ENCODE results near the gene TSPAN4.

Gene TSPAN4

DNA sequence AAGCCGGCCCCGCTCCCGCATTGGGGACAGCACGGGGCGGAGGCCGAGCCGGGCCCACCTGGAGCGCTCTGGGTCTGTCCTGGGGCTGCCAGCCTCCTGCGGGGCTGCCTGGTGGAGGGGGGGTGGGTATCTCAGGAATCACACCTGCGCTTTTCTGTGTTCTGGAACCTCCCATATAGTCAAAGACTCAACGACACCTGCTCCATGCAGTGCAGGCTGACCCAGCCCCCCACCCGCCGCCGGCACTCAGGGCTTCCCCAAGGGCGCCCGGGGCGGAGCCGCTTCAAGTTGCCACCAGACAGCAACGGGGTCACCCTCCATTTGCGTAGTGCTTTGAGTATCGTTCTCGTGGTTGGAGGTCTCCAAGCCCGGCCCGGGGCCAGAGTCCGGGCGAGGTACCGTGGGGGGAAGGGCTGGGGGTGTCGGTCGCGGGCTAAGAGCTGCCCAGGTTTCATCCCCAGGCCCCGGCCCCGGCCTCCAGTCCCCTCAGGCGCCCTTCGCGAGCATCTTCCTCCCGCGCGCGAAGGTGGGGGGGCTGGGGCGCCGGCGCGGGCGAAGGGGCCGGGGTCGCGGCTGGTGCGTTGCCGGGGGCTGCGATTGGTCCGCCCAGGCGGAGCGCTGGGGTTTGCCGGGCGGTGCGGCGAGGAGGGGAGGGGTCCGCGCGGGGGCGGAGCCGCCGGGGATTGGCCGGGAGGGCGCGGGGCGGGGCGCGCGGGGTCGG, 6.6 kb downstream of the TSPAN4 start:
- DNase-seq (ENCODE audit: low read depth in 3 of 3) = peak in 1 of 3 experiments; percentile 50

DNA sequence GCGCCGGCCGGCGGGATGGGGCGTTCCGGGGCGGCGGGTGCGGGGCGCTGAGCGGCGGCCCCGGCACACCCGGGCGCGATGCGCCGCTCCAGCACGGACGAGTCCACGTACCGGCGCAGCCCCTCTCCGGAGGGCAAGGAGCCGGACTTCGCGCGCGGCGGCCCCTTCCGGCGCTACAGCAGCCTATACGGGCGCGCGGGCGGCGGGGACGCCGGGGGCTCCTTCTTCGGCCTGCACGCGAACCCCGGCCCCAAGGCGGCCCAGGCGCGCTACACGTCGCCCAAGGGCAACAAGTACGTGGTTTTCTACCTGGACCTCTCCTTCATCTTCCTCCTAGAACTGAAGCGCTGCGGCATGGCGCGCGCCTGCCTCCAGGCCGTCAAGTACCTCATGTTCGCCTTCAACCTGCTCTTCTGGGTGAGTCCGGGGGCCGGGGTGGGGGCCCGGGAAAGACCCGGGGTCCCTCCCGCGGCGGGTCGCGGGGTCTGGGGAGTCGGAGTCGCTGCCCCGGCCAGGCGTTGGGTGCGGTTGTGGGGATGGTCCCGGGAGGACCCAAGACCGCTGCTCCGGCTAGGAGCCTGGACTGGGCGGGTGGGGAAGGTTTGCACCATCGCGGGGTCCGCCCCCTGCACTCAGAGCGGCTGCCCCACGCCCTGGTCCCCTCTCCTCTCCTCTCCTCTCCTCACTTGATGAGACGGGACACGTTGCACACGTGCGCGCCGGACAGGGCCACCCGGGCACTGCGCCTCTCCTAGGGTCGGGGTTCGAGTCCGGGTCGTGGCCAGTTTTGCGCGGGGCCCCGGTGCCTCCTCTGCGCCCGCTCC, 7.5 kb downstream of the TSPAN4 start:
- DNase-seq (ENCODE audit: low read depth in 3 of 3) = no peak

DNA sequence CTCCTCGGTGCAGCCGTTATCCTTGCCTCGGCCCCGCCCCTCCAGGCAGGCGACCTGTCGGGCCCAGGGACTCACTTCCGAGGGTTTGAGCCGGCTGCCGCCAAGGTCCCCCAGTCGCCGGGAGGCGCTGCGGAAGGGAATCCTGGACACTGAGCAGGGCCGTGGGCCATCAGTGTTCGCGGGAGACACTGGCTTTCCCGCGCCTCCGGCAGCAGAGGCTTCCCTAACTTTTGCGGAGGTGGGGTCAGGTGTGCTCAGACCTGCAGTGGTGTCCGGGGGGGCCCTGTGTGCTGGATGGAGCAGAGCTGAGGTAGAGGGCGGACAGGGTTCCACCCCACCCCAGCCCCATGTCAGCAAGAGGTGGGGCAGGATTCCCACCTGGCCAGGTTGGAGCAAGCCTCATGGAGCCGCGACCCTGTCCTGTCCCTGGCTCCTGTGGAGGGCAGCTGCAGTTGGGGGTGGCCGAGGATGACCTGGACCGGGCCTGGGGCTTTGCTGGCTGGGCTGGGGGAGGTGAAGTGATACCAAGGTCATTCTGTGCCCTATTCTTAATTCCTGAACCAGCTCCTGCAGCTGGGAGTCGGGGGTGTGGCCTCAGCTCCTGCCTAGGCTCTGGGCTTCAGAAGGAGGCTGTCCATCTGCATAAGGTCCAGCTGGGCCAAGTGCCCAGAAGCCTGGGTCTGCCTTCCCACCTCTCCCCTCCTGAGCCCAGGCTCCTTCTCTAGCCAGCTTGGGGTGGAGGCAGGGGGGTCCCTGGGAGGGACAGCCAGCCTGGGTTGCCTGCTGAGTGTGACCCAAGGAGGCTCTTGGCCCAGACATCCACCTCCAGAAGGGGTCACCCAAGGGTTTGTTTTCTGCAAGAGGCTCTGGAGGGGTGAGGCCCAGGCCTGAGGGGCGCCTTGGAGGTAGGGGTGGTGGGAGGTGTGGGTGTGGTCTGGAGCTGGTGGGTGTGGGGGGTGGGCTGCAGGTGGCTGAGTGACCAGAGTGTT, 8.4 kb downstream of the TSPAN4 start:
- no peak for DNase-seq (ENCODE audit: low read depth in 3 of 3)

DNA sequence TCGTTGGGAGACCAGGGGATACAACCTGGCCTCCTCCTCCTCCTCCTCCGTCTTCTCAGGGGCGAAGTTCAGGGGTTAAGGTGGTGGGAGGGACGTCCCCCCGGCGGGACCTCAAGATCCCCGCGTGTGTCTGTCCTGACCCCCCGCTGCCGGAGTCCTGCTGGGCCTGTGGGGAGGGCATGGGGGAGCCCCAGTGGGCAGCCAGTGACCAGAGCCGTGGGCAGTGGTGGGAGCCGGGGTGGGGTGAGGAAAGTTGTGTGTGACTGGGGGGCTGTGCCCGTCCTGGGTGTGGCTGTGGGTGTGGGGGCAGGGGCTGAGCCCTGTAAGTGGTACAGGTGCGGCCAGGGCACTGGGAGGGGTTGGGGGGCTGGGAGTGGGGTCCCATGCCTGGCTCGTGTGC, 10.1 kb downstream of the TSPAN4 start:
- DNase-seq (ENCODE audit: low read depth in 3 of 3) = no peak

DNA sequence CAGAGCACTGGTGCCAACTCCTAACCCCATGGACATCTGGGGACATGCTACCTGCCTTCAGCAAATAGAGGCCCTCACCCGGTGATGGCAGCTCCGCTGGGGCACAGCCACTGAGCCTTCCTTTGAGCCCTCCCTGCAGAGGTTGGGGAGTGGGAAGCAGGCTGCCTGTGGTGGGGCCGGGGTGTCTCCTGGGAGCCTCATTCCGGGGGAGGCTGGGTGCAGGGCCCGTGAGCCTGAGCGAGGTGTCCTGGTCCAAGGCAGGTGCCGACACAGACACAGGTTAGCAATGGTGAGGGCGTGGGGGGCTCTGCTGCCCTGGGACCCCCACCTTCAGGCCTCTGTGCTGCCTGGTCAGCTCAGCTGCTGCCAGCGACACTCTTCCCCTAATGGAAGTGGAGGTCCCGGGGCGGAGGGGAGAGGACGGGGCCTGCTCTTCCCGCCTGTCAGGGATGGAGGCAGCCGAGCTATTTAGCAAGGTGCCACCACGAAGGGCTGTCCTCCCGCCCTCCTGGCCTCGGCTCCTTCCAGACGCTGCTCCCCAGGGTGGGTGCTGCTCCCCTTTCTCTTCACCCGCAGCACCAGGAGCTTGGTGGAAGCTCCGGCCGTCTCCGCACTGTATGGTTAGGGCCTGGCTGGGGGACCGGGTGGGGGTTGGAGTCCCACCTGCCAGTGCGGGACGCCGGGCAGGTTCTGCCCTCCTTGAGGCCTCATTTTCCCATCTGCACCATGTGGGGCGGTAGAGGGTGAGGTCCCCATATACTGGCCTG, 11.2 kb downstream of the TSPAN4 start:
- no peak for DNase-seq (ENCODE audit: low read depth in 3 of 3)

DNA sequence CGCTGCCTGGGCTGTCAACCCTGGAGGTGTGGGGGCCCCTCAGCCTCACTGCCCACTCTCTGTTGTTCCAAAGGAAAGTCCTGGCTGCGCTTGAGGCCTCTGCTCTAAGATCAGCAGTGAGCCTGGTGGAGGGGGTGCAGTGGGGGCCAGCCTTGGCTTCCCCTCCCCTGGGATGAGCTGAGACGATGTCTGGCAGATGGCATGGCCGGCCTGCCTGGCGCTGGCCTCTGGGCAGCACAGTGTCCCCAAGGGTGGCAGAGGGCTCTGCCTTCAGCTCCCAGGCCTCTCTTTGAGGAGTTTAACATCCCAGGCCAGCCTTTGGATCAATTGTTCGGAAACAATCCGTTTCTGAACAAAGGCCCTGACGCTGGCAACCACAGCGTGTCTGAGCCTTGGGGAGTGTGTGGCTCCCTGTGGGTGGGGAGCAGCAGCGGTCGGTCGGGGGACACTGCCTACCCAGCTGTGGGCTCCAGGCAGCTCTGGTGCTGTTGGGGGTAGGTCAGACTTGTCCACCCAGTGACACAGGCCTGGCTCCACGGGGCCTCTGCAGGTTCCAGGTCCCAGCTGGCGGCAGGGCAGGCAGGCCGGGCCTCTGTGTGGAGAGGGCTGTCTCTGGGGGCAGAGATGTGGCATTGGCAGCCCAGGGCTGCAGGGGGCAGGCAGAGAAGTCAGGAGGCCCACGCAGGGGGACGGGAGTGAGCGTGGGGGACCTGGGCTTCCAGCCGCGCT, 12.1 kb downstream of the TSPAN4 start:
- no peak for DNase-seq (ENCODE audit: low read depth in 3 of 3)

DNA sequence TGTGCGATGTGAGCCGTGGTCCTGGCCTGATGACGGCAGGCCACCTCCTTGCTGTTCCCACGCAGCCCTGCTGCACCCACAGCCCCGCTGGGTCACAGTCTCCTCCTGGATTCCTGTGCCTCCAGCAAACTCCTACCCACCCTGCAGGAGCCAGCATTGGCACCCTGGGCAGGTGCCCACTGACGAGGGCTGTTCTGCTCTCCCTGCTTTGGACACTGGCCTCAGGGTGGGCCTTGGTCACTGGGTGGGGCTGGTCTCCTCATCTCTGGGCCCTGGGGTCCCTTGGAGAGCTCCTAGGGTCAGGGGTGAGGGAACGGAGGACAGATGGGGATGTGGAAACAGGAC, 12.7 kb downstream of the TSPAN4 start:
- no peak for DNase-seq (ENCODE audit: low read depth in 3 of 3)

DNA sequence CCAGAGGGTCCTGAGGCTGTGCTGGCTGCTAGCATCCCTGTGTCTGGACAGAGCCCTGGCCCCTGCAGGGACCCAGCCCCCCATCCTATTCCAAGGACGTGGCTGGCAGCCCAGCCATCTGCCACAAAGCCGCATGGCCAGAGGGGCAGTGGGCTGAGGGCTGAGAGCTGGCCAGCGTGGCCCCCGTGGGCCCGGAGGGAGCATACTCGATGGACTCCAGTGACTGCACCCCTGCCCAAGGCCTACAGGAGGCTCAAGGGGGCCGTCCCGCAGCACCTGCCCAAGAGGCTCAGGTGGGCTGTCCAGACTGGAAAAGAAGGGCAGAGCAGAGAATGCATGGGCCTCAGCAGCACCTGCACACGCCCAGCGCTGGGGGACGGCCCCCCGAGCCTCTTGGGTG, 13.1 kb downstream of the TSPAN4 start:
- DNase-seq (ENCODE audit: low read depth in 3 of 3) = no peak

DNA sequence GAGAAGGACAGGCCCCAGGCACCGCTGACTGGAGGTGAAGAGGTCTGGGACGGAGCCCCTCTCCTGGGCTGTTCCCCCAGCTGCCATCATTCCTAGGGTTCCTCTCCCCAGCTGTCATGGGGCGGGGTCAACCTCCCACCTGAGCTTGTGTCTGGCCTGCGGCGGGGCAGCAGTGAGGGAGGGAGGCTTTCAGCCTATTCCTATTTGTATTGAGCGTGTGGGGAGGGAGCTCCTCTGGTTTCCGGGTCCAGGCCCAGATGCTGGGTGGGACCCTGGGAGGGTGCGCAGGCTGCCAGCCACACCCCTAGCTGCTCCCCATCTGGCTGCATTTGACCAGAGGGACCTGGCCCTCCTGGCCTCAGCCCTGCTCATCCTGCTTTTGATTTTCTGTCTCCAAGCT, 13.7 kb downstream of the TSPAN4 start:
- DNase-seq (ENCODE audit: low read depth in 3 of 3) = no peak

DNA sequence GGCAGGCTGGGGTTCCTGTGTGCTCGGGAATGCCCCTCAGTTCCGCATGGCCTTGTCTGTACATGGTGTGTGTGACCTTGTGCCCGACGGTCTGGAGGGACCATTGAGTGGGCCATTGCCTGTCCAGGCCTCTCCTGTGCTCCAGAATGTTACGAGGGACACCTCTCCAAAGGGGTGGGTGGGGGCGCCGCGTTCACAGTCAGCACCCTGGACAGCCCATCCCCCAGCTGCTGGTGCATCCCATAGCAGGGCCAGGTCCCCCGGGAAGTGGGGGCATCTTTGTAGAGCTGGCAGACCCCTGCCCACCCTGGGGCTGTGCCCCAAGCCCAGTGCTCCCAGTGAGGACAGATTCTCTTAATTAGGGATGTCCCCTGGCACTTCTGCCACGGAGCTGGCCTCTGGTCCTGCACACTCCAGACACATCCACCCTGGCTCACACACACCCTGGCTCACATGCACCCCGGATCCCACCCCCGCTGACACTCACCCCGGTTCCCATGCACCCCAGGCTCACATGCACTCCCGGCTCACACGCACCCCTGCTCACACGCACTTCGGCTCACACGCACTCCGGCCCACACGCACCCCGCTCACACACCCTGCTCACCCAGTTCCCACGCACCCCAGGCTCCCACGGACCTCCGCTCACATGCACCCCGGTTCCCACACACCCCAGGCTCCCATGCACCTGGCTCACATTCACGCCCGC, 15.6 kb downstream of the TSPAN4 start:
- DNase-seq (ENCODE audit: low read depth in 3 of 3) = no peak

DNA sequence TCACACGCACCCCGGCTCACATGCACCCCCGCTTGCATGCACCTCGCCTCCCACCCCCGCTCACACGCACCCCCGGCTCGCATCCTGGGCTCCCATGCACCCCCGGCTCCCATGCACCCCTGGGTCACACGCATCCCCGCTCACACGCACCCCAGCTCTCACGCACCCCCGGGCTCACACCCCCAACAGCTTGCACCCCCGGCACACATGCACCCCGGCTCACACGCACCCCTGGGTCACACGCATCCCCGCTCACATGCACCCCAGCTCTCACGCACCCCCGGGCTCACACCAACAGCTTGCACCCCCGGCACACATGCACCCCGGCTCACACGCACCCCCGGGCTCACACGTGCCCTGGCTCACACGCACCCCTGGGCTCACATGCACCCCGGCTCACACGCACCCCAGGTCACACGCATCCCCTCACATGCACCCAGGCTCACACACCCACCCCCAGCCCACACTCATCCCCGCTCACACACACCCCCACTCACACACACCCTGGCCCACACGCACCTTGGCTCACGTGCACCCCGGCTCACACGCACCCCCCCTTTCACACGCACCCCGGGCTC, 16.2 kb downstream of the TSPAN4 start:
- no peak for DNase-seq (ENCODE audit: low read depth in 3 of 3)

DNA sequence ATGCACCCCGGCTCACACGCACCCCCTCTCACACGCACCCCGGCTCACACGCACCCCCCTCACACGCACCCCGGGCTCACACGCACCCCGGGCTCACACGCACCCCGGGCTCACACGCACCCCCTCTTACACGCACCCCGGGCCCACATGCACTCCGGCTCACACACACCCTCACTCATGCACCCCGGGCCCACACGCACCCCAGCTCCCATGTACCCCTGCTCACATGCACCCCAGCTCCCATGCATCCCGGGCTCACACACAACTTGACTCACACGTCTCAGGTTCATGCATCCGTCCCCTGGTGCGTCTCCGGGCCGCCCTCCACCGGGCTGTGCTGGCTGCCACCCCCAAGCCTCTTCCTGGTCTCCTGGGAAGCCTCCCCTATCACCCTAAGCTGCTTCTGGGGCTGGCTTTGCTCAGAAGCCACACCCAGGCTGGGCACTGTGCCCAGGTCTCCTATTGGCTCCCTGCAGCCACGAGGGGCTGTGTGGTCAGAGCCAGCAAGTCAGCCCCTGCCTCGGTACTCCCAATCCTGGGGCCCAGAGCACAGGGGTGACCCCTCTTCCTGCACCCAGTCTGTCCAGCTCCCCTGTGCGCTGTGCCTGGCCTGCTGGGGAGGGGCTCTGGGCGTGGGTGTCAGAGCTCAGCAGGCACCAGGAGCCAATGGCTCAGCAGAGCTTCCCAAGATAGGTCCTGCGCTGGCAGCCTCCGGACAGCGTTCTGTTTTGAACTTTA, 16.9 kb downstream of the TSPAN4 start:
- DNase-seq (ENCODE audit: low read depth in 3 of 3) = no peak

DNA sequence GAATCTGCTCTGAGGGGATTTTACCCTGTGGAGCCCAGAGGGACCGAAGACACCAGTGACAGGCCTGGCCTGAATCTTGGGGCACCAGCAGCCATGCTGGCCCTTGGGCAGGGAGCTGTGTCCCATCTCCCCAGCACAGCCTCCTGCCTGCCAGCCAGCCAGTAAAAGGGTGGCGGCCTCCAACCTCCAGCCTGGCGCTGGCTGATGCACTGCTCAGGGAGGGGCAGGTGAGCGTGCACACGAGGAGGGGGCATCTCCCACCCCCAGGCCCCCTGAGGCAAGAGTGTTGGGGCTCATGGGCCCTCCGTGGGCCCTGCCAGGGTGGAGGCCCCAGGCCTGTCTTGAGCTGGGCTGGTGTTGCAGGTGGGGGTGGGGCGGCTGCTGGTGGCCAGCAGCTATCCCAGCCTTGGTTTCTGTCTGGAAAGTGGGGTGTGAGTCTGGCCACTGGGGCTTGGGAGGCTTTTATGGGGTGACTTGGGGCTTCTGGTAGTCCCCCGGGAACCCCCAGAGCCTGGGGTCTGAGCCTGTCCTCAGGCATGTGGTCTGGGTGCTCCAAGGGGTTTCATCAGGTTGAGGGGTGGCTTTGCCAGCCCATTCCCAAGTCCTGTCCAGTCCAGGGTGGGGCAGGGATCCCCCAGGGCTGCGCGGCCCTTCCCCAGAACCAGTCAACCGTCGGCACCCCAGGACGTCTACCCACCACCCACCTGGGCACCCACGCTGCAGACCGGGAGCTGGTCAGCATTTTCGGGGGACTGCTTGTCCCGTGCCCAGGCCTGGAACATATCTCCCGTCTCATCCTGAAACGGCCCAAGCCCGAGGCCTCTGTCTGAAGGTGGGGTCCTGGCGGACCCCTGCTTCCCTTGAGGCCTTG, 17.8 kb downstream of the TSPAN4 start:
- no peak for DNase-seq (ENCODE audit: low read depth in 3 of 3)

DNA sequence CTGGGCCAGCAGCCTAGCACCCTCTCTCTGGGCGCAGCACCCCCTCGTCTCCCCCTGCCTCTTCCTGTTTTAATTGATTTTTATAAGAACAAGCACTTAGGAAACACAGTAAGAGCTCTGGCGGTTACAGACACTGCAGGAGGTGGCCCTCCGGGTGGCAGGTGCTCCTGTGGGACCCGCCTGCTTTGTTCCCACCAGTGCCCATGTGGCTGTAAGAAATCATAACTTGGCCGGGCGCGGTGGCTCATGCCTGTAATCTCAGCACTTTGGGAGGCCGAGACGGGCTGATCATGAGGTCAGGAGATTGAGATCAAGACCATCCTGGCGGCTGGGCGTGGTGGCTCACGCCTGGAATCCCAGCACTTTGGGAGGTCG, 18.4 kb downstream of the TSPAN4 start:
- no peak for DNase-seq (ENCODE audit: low read depth in 3 of 3)

DNA sequence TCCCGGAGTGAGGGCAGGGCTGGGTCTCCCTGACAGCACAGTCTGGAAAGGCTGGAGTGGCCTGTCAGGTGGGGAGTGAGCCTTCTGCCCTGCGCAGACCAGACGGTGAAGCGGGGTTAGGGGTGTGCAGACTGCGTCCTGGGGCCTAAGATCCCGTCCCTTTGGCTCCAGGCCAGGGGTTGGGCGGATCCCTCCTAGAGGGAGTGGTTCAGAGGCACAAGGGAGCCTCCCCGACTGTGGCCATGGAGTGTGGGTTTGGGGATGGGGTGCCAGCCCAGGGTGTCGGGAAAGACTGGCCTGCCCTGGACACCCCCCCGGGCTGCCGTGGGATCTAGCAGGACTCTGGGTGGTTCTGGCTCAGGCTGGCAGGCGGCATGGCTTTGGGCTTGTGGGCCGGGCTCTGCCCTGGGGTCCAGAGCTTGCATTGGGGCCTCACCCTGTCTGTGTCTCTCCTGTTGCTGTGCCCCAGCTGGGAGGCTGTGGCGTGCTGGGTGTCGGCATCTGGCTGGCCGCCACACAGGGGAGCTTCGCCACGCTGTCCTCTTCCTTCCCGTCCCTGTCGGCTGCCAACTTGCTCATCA, 19.5 kb downstream of the TSPAN4 start:
- no peak for DNase-seq (ENCODE audit: low read depth in 3 of 3)

DNA sequence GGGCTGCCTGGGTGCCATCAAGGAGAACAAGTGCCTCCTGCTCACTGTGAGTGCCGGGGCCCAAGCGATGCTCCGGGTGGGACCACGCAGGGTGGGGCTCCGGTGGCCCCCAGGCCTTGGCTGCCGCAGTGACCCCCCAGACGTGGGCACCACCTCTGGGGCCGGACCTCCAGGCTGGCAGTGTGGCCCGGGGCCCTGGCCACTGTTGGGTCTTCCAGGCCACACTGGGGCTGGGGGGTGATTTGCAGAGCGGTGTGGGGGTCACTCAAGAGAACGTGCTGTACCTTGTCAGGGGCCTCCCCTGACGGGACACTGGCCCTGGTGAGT, 20.0 kb downstream of the TSPAN4 start:
- no peak for DNase-seq (ENCODE audit: low read depth in 3 of 3)

DNA sequence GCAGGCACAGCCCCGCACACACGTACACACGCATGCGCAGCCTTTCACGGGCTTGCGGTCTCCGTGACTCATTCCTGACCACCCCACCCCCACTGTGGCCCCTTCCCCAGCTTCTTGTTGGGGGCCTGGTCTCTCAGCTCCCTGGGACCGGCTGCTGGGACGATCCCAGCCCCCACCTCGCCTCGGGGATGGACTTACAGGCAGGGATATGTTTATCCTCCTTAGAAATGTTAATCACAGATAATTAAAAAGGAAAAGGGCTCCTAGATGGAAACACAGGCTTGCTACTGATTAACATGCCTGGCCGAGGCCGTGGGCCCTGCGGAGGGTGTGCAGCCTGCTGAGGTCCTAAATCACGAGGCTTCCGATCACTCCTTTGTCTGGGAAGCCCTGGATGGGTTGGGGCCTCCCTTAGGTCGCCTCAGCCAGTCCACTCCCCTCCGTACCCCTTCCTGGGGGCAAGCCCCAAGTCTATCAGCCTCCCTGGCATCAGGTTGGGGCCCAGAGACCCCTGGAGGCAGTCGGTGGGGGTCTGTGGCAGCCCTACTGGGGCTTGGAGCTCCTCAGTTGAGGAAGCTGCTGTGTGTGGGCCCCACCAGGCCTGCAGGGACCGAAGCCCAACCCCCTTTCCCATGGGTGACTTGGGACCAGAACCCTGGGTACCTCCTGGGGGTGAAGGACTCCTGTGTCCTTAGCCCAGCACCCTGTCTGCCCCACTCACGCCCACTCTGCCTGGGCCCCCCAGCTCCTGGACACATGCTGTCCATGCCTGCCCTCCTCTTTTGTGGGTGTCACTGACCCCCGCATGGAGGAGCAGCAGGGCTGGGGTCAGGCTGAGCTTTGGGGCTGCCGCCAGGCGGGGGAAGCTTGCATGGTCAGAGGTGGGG, 20.6 kb downstream of the TSPAN4 start:
- DNase-seq (ENCODE audit: low read depth in 3 of 3) = no peak

Measured in stimulated activated CD4-positive, alpha-beta T cell treated with anti-CD3 and anti-CD28 coated beads, TNF-alpha, amount 100 ng/mL, for 24 hours (primary cell).